GM21515 (cell line): ENCODE measurements around the gene TDP1.

Source experiments
- ATAC-seq: cut with Tn5 transposase; IDR thresholded peaks from one replicate; pipeline ENCODE4 v1.9.1; 2021; ENCODE audit not compliant: unreplicated experiment

The TDP1 gene

DNA sequence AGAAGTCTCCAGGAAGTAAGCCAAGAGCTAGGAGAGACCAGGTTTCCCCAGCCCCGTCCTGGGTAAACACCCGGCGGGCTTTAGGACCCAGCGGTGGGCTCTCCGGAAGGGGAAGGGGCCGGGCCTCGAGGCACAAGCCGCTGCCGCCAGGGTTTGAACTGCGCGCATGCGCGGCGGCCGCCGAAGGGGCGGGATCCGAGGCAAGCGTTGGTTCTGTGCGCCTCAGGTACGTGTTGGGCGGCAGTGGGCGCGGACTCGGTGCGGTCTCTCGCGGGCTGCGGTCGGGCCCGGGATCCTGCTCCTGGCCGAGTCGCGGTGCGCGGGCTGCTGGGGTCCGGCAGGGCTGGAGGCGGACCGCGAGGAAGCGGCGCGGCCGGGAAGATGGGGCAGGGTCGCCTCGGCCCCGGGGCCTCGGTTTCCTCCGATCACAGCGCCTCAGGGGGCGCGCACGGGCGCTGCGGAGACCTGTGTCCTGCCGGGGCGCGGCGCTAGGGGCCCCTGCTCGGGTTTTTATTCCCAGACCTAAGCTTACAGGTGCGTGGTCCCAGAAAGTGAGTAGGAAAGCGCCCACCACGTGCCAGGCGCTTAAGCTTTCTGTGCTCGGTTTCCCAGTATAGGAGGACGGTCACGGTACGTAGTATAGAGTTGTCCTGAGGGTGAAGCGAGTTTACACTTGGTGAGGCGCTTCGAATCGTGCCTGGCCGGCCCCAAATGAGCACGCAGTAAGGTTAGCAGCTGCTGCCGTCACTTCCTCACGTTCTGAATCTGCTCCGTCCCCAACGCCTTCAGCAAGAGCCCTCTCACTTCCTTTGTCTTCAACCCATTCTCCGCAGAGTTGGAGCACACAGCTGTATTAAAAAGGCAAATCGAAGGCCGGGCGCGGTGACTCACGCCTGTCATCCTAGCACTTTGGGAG is at the start of gene TDP1:
TSS of gene TDP1 (plus strand) at position 183 of the 916 bp plus-strand sequence. CDS start 7,188 bp downstream, outside the sequence.
- ATAC-seq, result peak; percentile 65

DNA sequence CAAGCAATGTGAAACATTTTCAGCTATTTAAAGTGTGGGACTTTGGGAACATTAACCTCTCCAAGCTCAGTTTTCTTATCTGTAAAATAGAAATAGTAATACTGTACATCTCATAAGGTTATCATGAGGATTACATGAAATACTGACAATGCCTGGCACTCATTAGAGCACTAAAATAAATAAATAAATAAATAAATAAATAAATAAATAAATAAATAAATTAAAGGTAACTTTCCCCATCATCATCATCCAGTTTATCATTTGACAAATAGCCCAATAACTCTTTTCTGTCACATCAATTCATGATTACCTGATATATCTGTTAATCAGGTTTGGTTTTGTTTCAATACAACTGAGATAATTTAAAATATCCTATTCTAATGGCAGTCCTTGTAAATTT is 49.7 kb upstream of the TDP1 start:
- no peak for ATAC-seq

DNA sequence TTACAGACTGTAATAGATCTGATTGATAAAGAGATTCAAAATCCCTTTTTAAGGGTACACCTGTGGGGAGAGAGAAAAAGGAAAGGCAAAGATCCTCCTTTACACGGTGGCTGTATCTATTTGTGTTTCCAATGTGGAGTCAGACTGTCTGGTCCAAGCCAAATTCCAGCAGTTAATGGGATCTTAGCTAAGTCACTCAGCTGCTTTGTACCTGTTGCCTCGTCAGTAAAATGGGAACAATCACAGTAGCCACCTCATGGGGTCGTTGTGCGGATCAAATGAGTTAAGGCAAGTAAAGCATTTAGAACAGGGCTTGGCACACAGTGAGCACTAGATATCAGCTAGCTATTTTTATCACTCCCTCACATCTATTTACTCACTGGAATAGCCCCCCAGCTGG is 48.1 kb upstream of the TDP1 start:
- ATAC-seq, result no peak

DNA sequence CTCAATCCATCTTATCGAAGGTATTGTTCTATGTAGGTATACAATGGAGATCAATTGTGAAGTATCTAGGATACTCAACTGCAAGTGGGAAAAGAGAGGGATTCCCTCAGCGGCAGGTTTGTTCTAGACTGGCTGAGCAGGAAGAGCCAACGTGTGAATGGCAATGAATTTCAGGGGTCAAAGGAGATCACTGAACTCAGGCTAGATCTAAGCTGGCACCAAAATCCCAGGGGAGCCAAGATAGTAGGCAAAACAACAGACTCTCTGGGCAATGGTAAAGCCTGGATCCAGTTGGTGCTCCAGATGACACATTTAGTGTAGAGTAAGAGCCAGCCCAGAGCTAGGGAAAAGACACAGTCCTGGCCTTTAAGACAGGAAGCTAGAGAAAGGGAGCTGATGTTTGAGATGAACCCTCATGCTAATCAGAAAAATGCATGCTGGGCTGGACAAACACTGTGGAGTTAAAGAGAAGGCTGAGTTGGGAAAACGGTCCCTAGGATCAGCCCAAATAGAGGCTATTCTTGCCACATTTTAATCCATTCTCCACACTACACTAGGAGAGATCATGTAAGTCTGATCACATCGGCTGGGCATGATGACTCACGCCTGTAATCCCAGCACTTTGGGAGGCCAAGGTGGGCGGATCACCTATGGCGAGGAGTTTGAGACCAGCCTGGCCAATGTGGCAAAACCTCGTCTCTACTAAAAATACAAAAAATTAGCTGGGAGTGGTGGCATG is 46.8 kb upstream of the TDP1 start:
- ATAC-seq, result no peak

DNA sequence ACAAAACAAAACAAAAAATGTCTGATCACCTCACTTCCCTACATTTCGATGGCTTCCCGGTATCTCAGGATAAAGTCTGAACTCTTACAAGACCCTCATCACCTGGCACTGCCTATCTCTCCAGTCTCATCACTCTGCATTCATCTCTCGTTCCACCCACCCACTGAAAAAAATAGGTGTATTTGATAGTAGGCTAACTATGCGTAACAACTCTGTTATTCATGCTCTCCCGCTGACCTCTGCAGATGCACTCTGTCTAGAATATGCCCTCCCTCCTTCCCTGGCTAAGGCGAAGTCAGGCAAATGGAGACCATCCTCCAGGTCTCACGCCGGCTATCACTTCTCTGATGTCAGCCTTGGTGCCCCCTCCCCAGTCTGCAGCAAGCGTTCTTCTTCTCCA is 46.1 kb upstream of the TDP1 start:
- ATAC-seq, result no peak

DNA sequence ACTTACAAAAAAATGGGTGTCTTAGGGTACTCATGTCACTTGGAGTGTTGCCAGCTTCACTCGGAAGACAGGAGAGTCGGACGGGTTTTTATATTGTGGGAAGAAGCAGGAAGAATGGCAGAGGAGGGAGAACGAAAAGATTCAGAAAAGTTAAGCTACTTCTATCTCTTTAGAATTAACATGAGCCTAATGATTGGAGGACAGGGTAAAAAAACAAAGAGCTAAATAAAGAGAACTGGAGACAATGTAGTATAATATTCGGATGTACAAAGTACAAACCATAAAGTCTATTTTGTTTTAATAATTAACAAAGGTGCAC is 45.1 kb upstream of the TDP1 start:
- no peak for ATAC-seq

DNA sequence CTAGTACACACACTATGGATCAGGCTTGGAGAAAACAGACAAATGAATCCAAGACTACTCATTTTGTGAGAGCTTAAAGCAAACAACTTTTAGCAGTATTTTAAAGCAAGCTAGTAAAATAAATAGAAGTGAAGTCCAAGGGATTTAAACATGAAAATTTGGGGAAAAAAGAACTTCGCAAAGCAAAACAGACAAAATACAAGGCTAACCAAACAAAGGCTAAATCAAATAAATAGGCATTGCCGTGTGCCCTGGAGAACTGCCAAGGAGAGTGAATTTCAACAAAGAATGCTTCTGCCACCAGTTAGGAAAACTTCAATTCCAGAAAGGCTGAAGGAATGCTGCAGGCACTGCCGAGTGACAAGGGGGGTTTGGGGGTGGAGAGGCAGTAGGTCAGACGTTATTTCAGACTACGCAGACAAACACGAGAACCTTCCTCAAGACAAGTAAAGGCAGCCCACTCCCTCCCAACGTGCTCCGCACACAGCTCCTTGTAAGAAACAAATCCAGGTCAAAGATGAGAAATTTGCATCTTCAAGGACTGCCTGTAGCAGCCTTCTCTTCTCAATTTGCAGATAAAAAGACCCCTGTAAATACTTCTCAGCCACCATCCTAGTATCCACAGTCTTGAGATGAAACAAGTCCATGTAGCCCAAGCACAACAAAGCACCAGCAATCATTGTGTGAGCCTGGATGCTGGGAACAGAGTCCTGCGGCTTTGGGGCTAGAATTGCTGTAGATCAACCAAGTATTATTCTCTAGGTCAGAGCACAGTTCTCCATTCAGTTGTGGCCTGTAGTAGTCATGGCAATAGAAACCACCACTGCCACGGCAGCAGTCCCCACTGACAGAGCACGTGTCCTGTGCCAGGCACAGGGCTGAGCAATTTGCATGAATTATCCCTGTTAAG is 44.5 kb upstream of the TDP1 start:
- ATAC-seq, result no peak

DNA sequence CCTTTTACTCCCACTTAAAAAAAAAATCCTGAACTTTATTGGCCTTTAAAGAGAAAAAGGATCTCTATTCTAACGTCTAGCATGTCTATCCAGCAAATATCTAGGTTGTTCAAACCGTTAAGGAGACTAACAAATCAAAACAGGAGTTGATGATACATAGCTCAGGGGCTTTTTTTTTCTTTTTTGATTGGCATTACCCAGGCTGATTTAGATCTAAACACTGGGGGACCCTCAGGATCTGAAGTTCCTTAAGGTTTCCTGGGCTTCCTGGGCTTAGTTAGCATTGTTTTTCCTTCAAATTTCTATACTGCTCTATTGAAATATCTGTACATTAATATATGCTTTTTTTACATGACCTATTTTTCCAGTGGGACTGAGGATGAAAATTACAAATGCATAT is 43.5 kb upstream of the TDP1 start:
- ATAC-seq, result no peak

DNA sequence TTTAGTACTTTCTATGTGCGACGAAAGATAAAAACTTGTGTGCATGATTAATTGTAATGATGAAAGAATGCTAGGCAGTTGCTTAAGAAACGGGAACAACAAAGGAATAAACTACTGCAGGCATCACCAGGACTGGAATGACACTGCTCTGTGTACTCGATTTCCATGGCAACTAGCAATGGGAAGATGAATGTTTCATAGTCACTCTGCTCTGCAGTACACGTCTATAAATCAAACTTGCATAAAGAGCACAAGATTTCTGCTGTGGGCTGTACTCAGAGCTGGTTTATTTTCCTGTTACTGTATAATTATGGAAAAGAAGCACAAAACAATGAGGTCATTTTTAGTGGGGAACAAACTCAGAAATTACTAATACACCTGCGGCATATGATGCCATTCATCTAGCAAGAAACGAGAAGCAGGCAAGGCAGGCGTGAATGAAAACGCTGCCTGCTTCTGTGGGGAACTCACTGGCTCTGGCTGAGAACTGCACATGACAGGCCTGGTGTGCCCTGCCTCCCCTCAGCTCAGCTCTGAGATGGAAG is 43.0 kb upstream of the TDP1 start:
- no peak for ATAC-seq

DNA sequence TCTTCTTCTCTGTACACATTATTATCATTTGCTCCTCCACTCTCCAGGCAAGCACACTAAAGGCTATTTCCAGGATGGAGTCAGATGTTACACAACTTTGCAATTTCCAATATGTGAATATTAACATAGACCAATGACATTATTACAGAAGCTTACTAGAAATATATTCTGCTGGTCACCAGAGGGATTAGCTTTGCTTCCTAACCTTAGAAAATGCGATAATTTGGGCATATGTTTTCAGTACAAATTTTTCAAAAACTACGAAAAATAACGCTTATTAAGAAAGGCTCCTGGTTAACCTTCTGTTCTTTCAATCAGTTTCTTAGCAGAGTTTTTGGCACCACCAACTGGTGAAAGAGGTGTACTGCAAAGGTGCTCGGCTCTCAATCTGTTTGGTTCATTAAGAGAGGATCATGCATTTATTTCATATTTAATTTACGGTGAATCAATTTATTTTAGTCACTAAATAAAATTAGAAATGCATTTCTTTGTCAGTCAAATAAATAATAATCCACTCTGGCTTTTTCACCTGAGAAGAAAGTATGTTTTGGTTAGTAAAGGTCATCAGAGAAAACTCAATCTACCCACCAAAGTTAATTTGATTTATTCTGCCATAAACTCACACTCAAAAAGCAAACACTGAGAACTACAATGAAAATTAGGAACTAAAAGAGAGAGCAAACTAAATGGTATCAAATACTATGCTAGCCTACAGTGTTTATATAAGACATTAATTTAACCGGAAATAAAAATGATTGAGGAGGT is 40.4 kb upstream of the TDP1 start:
- ATAC-seq, result no peak

DNA sequence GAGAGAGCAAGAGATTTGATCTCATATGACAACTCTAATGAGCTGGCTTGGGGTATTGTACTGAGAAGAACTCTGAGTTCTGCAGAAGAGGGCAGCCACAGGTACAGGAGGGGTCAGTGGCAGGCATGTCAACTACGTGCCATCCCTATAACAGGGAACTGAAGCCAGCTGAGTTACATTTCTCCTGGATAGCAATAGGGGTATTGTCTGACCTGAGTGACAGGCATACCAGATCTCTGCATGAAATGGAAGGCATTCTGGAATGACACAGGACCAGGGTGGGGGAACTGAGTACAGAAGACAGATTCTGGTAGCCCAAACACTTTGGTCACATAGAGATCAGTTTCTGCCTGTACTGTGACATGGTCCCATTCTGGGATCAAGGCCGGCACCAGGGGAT is 37.0 kb upstream of the TDP1 start:
- no peak for ATAC-seq

DNA sequence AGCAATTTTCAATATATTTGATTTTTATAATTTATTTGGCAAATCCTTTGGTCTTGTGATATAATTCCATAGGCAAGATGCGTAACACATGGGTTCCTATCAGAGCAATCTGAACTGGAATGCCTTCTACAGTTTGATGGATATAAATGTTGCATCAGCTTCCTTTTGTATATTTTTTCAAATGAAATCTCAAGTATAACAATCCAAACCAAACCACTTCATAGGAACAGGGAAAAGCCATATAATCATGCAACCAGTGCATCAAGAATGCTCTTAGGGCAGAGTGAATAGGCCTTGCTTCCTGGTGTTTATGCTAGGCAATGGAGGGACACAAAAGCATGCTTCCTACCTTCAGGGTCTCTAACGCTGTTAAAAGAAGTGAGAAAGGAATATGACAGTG is 35.7 kb upstream of the TDP1 start:
- ATAC-seq, result no peak

DNA sequence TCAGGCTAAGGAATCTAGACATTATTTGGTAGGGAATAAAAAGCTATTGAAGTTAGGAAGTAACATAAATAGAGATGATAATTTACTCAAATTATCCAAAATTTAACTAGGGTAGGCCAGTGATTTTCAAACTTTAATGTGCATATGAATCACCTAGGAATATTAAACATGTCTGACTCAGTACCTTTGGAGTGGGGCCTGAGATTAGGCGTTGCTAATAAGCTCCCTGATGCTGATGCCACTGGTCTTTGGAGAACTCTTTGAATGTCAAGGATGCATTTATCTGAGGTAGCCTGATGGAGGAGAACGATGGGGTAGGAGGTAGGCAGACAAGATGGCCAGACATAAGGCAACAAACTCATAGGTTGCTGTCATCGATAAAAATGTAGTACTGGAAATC is 34.4 kb upstream of the TDP1 start:
- no peak for ATAC-seq

DNA sequence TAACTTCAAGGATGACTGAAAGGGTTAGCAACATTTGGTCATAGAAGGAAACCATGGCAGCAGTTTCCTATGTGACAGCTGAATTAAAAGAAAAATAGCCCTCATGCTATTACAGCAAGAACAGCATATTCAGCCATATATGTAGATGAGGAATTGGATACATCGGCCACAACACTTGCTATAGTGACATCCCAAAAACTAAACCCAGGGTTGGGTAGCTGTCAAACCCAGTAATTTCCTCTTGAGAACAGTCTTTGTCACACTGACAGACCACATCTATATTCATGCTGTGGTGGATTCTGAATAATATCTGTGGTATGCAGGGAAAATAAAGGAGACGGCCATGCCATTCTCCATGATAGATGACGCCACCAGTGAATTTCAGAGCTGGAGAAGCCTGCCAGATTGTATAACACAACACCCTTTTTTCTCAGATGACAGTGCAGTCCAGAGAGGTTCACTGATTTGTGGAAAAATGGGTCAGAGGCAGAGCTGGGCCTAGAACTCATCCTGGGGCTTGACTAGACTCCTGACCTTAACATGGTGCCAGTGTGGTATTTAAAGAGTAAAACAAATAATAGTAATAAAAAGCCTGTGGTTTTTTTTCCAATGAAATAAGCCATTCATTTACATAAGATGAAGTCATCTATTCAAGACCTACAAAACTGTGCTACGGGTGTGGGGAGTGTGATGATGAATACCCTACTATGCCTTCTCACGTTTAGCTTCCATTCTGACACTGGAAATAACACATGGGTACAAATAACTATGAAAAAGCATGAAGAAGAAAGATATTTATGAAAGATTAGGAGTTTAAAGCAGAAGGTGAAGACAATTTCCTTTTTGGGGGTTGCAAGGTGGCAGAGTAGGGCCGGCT is 33.5 kb upstream of the TDP1 start:
- no peak for ATAC-seq

DNA sequence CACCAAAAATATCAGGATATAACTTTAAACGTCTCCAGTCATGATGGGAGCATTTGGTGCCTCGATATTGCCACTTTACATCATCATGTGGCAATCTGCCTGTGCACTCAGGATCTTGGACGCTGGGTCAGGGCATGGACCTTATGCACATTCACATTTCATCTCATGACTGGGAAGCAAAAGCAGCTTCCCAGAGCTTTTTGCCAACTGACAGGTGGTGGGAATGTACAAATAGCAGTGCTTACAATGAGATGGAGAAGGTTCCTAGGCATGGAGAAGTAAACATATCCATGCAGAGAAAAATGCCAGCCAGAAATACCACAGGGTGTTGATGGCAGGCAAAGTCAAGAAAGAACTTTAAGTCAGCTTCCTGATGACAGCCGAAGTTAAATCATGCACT is 31.5 kb upstream of the TDP1 start:
- ATAC-seq, result no peak

DNA sequence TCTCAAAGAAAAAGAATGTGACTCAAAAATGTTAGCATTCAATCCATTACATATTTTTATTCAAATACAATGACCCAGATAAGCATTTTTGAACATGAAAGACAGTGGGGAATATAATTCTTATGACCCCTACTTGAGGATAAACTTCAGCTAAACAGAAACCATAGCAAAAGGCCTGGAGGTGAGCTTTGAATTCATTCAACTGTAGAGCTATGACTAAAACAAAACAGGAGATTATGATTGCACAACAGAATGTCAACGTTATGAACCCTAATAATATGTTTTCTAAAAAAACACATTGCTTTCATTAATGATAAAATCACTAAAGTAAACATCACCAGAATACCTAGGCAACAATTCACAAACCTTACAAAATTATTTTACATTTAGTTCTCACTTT is 29.0 kb upstream of the TDP1 start:
- ATAC-seq, result no peak

DNA sequence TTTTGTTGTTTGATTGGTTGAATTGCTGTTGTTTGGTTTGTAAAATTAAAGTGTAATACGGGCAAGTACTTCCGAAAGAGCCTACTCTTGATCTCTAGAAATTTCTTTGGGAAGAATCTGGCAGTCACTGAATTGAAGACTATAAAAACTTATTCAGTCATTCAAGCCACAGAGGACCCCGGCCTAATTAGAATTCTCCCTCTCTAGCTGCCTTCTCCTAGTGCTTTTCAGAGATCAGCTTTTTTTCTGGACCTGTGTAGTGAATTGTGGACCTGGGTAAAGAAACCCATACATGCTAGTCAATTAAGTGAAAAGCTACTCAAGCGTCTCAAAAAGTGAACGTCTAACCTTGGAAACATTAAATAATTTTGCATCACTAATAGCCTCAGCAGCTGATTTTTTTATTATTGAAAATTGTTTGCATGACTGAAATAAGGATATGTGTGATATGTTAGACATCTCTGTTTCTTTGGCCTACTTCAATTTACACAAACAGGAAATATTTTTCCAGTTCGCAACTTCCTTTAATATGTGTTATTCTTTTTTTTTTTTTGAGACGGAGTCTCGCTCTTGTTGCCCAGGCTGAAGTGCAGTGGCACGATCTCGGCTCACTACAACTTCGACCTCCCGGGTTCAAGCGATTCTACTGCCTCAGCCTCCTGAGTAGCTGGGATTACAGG is 28.4 kb upstream of the TDP1 start:
- ATAC-seq, result no peak

DNA sequence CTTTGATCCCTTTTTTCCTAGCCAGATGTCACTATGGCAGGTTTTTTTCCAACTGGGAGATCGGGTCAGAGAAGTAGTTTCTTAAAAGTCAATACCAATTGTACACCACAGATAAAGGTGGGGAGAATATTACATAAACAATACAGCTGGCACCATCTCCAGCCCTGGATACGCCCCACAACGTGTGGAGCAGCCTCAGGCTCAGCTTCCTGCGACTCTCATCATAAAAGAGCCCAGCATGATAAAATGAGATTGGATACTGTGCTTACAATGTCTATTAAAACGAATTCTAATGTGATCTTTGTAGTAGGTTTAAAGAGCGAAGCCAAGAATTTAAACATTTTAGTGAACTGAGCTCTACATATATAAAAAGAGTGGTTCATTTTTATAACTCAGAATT is 22.7 kb upstream of the TDP1 start:
- ATAC-seq, result no peak

DNA sequence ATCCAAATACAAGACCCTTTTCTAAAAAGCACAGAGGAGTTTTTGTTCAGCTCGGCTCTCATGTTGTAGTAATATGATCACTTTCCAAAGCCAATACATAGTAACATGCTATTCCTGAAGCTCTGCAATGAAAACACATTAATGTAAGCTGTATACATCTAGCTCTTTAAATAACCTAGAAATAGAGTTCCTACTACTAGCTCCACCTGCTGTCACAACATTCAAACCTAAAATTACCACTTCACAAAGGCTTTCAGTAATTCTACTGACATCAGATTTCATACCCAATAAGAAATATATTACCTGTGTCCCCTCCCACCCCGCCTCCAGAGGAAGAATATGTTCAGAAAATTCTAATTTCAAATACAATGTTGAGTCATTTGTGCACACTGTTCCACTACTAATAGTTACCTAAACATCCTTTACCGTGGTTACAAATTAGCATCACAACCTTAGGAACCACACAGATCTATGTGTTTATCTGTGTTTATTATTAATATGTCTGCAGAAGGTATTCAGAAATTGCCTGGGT is 19.0 kb upstream of the TDP1 start:
- ATAC-seq, result no peak
